Activated CD8-positive, alpha-beta memory T cell treated with anti-CD3 and anti-CD28 coated beads, Interleukin-2, amount 50 U/mL, for 24 hours (primary cell): Measurements from ENCODE around the gene PADI6.

Source experiments
- DNase-seq: peaks from one replicate; pipeline ENCODE4 v3.0.0-alpha.2; 2020; ENCODE audit errors: extremely low read depth

The PADI6 gene

DNA sequence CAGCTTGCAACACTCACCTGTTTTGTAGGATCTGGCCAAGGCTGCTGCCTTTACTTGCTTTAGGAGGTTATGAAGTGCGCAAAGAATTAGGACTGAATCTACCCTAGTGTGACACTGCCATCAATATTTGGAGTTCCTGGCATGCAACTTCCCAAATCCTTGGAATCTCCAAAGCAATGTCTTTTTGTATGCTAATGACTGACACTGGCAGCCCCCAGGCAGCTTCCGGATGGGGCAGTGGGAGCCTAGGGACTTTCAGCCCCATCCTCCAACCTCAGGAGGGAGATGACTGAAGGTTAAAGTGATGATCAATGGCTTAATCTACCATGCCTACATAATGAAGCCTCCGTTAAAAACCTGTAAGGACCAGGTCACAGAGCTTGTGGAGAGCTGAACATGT, 62.0 kb downstream of the PADI6 start:
- no peak for DNase-seq

GRCh38 chr1:17434601-17435000, 62.6 kb downstream of the PADI6 start:
- no peak for DNase-seq

DNA sequence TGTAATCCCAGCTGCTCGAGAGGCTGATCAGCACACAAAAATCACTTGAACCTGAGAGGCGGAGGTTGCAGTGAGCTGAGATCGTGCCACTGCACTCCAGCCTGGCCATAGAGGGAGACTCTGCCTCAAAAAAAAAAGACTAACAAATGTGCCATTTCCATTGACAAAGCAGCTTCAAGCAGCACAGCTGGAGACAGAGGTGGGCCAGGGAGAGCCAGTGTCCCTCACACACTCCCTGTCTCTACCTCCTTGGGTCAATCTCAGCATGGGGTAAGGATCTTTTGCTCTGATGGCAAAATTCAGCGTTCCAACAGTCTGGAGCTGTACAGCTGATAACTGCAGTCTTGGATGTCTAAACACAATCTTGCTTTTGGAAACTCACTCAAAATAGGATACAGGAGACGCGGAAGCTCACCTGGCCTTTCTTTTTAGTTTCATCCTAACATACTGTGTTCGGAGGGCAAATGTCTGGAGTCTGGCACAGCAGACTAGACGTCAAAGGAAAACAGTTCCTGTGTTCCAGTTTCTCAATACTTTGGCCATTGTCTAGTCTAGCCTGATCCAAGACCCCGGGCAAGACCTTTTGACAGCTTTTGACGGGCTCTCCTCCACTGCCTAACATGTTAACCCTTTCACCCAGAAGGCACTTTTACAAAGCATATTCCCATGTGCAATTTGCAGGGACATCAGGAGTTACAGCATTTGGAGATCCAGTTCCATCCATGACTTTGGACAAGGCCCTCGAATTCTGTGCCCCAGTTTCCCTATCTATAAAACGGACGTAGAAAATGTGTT, 64.6 kb downstream of the PADI6 start:
- no peak for DNase-seq

GRCh38 chr1:17437260-17437579, 65.2 kb downstream of the PADI6 start:
- no peak for DNase-seq

DNA sequence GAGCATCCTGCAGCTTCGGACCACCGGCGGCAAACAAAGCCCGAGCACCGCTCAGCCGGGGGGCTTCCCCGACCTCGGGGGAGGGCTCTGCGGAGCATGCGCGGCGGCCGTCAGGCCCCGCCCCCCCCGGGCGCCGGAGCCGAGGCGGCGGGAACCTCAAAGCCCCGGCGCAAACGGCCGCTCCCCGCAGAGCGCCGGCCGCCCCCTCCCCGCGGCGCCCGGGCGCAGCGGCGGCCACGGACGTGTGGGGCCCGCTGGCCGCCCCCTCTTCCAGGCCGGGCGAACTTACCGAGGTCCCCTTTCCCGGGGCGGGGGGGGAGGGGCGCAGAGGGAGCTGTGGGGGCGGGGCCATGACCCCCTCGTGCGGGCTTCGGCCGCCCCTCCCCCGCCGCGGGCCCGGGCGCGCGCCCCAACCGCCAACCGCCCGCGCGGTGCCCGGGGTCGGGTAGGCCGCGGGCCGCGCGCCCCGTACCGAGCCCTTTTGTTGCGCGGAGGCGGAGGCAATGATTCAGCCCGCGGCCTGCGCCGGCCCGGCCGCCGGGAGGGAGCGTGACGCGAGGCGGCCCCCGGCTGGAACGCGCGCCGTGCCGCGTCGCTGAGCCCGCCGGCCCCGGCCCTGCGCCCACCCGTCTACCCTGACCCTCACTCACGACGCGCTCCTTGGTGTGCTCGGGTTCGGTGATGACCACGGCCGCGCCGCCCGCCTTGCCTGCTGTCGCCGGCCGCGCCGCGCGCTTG, 65.8 kb downstream of the PADI6 start:
- no peak for DNase-seq

DNA sequence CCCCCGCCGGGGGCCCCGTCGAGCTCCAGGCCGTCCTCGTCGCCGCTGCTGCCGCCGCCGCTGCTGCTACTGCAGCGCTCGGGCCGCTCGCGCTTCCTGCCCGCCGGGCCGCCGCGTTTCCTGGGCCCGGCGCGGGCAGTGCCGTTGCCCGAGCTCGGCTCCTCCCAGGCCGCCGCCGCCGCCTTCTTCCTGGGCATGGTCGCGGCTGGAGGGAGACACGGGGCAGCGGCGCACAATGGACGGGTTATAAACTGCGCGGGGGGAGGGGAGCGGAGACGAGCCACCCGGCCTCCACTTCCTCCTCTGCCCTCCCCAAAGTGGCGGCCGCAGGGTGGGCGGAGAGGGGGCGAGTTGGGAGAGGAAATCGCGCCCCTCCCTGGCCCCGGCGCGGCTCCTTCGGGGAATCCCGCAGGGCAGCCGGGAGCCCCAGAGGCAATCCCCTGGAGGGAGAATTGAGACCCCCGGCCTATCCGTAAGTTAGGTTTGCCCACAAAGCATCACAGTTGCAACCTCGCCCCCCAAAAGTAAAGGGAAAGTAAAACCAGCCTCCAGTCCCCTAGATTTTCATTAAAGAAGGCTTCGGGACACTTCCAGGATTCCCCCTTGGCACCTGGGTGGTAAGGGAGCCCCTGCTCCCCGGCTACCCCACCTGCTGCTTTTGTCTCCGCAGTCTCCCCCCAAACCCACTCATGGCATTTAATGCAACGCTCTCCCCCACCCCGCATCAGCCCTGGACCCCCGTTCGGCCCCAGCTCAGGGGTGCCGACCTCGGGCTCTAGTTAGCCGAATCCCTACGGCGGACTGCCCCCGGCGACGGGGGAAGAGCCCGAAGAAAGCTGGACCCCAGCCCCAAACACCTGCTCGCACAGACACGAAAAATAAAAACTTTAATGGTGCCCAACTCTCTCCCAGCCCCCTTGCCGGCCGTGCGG, 66.6 kb downstream of the PADI6 start:
- DNase-seq = peak; percentile 44

DNA sequence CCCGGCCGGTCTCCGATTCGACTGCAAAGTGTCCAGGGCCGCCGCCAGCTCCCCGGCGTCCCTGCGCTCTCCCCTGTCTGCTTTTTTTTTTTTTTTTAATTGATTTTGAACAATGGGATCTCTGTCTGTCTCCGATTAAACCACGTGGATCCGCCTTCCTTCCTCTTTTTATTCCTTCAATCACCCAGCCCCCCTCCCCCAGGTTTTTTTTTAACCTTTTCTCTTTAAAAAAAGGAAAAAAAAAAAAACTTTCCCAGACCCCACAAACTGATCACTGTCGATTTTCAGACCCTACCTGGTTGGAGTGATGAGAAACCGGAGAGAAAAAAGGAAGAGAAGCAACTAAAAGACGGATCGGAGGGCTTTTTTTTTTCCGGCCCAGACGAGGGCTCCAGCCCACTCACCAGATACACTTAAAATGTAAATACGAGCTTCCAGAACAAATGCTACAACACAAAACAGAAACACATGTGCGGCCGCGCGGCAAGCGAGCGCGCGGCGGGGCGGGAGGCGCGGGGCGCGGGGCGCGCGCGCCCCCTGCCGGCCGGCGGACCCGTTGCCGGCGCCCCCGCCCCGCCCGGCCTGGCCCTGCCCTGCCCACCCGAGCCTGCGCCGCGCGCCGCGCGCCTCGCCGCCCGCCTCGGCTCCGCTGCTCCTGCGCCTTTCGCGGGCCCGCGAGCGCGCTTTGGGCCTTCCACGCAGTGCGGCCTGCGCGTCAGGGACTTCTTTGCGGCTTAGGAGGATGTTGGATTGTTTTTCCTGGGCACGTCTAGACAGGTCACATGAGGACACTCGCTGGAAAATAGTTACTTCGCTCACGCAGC, 67.5 kb downstream of the PADI6 start, which contains the start of gene RCC2:
RCC2 (minus strand) TSS at position 428 of the 824 bp plus-strand sequence. CDS start 1,163 bp downstream, outside the sequence.
- DNase-seq = no peak

DNA sequence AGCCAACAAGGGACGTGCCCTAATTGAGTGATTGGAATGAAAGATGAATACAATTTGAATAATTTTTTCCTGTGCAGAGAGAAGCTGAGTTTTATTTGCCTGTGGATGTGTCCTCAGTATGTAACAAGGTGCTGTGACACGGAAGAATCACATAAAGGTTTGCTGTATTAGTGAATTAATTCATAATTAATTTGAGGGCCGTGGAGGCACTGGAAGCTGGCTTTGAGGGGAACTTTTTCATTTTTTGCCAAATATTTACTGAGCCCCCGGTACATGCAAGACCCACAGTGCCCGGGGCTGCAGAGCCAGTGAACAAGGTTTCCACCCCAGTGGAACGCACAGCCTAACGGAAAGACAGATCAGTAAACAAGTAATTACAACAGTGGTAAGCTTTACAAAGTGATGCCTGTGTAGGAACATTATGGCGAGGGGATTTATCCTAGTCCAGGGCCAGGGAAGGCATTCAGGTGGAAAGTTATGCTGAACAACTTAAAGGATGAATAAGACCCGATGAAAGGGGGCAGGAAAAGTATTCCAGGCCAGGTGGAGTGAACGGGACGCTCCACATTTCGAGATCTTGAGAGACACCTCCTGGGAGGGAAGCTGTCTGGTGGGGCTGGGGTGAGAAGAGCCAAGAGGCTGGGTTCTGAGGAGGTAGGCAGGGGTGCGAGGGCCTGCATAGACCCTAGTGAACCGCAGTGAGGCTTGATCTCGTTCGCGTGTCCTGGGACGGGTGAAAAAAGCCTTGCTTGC, 68.3 kb downstream of the PADI6 start:
- DNase-seq = no peak

DNA sequence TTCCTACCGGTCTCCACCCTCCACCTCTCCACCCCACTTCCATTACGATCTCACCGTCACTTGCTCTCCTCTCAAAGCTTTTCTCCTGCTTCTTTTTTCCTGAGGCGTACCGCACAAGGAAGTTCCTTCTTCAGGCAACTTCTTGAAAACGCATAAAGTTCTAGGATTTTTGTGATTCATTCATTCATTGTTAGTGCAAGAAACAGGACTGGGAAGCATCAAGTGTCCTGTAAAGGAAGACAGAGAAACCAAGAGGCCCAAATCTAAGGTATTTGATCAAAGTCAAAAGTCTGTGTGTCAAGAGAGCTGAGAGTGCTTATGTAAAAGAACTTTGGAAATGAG, 68.8 kb downstream of the PADI6 start:
- DNase-seq = no peak

DNA sequence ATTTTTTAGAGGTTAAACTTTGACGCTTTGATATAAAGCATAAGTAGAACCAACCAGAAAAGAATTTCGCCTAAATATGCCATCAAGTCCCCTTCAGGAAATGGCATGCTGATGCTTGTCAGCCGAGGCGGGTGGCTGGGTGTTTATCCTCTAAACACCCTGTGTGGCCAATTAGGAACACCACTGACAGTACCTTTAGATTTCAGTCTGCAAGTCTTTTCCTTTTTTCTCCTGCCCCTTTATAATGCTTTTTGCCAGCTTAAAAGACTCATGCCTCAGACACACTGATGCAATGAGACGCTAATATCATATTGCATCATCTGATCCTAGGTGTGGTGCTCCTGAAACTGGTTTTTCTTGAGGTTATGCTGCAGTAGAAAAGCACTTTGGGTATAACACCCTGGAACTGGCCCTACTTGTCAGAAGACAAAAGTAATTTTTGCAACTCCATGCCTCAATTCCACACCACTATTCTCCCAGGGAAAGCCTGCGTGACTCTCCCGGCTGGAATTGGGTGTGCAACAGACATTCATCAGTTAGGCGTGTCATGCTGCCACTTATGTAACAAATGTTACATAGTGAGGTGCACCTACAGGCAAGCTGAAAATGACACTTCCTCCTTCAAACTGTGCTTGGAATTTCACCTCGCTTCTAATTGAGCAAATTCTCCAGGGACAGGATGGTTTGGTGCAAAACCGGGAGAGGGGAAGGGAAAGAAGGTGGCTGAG, 69.4 kb downstream of the PADI6 start:
- DNase-seq = no peak

- DNase-seq = no peak
Observed at GRCh38 chr1:17441993-17442357, 70.0 kb downstream of the PADI6 start.

GRCh38 chr1:17442841-17443240, 70.8 kb downstream of the PADI6 start:
- no peak for DNase-seq

DNA sequence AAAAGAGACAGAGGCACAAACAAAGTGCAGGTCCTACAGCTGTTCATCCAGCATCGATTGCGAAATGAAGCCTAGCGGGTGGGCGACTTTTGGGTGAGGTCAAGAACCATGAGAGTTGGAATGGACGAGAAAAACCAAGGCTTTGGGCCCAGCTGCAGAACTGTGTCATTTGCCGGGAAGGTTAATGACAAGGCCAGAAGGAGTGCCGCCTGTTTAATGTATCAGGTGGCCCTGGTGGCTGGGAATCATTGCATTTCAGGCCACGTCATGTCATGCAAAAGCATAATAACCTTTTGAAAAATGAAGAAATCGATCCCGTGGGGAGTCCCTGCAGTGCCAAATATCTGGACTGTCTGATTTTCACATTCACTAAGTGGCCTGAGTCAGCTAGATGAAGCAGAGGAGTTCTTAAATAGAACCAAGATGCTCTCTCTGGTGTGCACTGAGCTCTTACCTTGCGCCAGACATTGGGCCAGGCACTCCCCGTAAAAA, 75.6 kb downstream of the PADI6 start:
- no peak for DNase-seq
